ENCODE data around the gene CORIN.

DNA sequence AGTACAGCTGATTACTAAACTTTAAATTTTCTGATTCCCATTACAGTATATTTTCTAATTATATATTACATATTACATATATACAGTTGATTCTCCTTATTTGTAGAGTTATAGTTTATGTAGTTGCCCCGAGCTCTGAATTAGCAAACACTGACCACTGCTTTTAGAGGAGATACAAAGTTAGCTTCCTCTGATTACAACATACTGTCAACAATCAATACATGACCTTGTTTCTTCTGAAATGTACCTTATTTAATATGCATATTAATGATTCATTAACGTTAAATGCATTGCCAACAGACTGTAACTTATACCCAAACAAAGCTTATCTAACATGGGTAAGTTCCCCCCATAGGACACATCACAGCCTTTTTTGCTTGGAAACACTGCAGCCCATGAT lies 271.3 kb downstream of the CORIN start:
- no peak for TF ChIP-seq ZNF169 (tag by site-specific recombination; IDR thresholded peaks at IDR 0.05)
- TF ChIP-seq, protein P1, sequence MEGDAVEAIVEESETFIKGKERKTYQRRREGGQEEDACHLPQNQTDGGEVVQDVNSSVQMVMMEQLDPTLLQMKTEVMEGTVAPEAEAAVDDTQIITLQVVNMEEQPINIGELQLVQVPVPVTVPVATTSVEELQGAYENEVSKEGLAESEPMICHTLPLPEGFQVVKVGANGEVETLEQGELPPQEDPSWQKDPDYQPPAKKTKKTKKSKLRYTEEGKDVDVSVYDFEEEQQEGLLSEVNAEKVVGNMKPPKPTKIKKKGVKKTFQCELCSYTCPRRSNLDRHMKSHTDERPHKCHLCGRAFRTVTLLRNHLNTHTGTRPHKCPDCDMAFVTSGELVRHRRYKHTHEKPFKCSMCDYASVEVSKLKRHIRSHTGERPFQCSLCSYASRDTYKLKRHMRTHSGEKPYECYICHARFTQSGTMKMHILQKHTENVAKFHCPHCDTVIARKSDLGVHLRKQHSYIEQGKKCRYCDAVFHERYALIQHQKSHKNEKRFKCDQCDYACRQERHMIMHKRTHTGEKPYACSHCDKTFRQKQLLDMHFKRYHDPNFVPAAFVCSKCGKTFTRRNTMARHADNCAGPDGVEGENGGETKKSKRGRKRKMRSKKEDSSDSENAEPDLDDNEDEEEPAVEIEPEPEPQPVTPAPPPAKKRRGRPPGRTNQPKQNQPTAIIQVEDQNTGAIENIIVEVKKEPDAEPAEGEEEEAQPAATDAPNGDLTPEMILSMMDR (tag by site-specific recombination; IDR thresholded peaks at IDR 0.05) = no peak
- TF ChIP-seq HOXD13 (CRISPR knock-in tag; IDR thresholded peaks at IDR 0.05; ENCODE audit: borderline replicate concordance) = no peak
- no peak for TF ChIP-seq ZNF335 (tag by site-specific recombination; conservative IDR thresholded peaks at IDR 0.05)
- no peak for TF ChIP-seq ZNF350 (tag by site-specific recombination; IDR thresholded peaks at IDR 0.05)
- no peak for TF ChIP-seq ZNF274 (IDR thresholded peaks at IDR 0.05; ENCODE audit: low read length)
- TF ChIP-seq ZNF274 (tag by site-specific recombination; IDR thresholded peaks at IDR 0.05; ENCODE audit: borderline replicate concordance) = no peak
